ENCODE measurements around the gene P3H4.

DNA sequence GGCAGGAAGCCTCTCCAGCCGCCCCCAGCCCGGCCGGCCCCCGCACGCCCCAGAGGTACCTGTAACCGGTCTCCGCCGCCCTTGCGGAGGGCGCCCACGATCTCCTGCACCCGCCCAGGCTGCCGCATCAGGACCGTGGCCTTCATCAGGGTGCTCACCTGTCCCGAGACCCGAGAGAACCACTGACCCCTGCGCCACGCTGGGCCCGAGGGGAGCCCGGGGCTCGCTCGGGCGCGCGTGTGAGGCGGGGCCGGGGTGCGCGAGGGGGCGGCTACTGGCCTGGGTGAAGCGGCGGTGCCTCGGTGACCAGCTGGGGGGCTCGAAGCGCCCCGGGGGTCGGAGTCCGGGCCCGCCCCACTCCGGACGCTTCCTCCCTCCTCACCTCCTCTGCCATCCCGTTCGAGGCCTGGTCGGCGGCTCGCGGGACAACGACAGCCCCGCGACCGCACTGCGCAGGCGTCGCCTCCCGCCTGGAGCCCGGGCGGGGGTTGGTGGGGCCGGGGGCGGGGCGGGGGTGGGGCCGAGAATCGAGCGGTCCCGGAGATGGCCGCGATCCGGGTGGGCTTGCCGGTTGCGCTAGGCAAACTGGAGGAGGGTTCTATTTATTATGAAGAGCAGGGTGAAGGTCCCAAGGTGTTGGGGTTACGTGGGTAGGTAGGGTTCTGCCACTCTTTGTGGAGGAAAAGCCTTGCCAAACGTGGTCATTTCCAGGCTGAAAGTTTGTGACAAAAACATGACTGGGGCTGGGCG lies 24.2 kb upstream of the P3H4 start, which contains the start of gene NT5C3B:
- TF ChIP-seq, protein P1, sequence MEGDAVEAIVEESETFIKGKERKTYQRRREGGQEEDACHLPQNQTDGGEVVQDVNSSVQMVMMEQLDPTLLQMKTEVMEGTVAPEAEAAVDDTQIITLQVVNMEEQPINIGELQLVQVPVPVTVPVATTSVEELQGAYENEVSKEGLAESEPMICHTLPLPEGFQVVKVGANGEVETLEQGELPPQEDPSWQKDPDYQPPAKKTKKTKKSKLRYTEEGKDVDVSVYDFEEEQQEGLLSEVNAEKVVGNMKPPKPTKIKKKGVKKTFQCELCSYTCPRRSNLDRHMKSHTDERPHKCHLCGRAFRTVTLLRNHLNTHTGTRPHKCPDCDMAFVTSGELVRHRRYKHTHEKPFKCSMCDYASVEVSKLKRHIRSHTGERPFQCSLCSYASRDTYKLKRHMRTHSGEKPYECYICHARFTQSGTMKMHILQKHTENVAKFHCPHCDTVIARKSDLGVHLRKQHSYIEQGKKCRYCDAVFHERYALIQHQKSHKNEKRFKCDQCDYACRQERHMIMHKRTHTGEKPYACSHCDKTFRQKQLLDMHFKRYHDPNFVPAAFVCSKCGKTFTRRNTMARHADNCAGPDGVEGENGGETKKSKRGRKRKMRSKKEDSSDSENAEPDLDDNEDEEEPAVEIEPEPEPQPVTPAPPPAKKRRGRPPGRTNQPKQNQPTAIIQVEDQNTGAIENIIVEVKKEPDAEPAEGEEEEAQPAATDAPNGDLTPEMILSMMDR (conservative IDR thresholded peaks at IDR 0.05; ENCODE audit: low read length), result no peak
- TF ChIP-seq EZH2phosphoT487 (IDR thresholded peaks at IDR 0.05; ENCODE audit: borderline replicate concordance, low read depth, low read length), result no peak

All from OCI-LY7 (cell line).